Erythroblast (primary cell): ENCODE data around the gene ATP1A2.

Source experiments
- DNase-seq, 2 experiments: peaks; one replicate each; lab custom pipeline; 2025; lab: John Stamatoyannopoulos, UW
- GATA1 ChIP-seq: IDR thresholded peaks from 2 replicates; pipeline ENCODE4 v1.6.1; 2011; ENCODE audit warnings: low read depth, mild to moderate bottlenecking, control low read depth, low read length, moderate library complexity
- POLR2A ChIP-seq: IDR thresholded peaks from 2 replicates; pipeline ENCODE4 v1.6.1; 2011; ENCODE audit warnings: mild to moderate bottlenecking, low read length

Gene ATP1A2

DNA sequence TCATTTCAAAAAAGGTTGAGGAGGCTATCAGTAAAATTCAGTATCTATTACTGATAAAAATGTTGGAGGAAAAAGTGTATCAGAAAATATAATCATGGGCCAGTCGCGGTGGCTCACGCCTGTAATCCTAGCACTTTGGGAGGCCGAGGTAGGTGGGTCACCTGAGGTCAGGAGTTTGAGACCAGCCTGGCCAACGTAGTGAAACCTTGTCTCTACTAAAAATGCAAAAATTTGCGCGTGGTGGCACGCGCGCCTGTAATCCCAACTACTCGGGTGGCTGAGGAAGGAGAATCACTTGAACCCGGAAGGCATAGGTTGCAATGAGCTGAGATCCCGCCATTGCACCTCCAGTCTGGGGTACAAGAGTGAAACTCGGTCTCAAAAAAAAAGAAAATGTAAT lies 30.5 kb downstream of the ATP1A2 start:
- no peak for DNase-seq
- no peak for TF ChIP-seq POLR2A
- no peak for TF ChIP-seq GATA1

DNA sequence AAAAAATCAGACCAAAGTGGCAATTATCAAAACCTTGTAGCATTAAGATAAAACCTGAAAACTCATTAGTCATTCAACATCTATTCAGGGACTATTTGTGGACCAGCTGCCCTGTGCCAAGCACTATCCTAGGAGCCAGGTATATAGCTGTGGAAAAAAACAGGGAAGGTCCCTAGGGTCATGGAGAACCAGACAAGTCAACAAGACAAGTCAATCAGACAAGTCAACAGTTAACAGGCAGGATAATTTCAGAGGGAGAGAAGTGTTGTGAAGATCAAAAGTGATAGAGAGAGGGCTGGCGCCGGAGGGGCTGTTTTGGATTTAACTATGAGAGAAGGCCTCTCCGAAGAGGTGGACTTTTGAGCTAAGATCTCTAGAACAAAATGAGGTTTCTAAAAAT lies 32.6 kb downstream of the ATP1A2 start:
- DNase-seq = no peak
- TF ChIP-seq GATA1 (no peak), POLR2A (no peak)

DNA sequence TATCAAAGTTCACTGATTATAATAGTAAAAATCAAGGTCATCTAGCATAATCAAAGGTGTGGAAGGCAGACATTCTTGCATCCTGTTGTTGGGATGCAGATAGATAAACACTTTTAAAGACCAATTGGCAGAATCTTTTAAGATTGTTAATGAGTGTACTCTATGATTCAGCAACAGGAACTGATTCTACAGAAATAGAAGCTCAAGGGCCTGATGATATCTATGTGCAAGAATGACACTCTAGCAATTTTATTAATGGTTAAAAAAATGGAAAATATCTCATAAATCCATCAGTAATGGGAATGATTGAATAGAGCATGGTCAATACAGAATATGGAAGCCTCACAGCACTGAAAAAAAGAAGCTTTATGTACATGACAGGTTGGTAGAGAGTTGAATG lies 33.7 kb downstream of the ATP1A2 start:
- TF ChIP-seq GATA1 = no peak
- no peak for TF ChIP-seq POLR2A
- DNase-seq = no peak

DNA sequence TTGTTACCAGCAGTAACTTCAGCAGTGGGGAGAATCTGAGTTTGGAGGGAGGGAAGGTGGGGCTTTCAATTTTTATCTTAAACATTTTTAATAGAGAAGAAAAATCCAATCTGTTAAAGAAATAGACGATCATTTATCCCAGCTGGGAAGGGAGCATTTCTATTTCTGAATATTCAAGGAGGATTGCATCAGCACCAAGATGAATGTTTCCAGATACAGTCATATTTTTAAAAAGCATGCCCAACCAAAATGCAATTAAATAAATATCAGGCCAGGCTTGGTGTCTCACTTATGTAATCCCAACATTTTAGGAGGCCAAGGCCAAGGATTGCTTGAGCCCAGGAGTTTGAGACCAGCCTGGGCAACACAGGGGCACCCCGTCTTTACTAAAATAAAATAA lies 34.2 kb downstream of the ATP1A2 start:
- no peak for DNase-seq
- no peak for TF ChIP-seq GATA1
- TF ChIP-seq POLR2A = no peak

DNA sequence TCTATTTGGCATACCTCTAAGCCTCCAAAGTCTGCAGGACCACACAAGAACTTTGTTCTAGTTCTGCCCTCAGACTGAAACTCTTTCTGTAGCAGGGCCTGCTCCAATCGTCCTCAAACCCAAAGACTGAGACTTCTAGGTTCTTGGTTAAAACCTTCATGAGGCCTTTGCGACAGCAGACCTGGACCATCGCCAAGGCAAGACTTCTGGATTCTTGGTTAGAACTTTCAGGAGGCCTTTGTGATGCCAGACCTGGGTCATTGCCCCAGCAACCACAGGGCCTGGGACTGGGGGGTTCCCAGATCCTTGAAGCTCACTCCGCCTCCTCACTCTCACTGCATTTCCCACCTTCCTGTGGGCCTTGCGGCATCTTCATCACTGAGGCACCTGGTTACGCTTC lies 35.7 kb downstream of the ATP1A2 start, which contains the start of gene ATP1A4:
Gene ATP1A4 (plus strand): TSS at position 301 of the 400 bp plus-strand sequence. CDS start 438 bp downstream, outside the sequence.
- TF ChIP-seq GATA1 = no peak
- no peak for TF ChIP-seq POLR2A
- no peak for DNase-seq

DNA sequence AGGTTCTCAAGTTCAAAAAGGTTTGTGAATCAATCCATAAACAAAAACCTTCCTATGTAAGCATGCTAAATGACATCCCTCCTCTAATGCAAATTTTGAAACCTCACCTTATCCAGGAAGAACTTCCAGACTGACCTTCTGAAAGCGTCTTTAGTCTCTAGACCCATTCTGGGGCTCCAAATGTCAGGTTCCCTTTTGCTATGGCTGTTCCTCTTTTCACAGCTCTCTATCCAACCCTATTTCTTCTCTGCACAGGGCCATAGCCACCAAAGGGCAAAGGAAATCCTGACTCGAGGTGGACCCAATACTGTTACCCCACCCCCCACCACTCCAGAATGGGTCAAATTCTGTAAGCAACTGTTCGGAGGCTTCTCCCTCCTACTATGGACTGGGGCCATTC lies 39.2 kb downstream of the ATP1A2 start:
- TF ChIP-seq POLR2A (no peak), GATA1 (no peak)
- no peak for DNase-seq

DNA sequence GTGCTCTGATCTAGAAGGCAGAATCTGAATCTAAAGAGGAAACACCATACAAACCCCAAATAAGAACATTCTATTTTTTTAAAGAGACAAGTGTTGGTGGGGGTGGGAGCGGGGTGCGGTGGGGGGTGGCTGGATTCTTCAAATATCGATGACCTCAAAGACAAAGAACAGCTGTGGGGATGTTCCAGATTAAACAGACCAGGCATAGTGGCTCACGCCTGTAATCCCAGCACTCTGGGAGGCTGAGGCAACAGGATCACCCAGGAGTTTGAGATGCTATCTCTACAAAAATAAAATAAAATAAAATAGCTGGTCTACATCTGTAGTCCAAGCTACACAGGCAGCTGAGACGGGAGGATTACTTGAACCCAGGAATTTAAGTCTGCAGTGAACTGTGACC lies 40.8 kb downstream of the ATP1A2 start:
- no peak for DNase-seq

DNA sequence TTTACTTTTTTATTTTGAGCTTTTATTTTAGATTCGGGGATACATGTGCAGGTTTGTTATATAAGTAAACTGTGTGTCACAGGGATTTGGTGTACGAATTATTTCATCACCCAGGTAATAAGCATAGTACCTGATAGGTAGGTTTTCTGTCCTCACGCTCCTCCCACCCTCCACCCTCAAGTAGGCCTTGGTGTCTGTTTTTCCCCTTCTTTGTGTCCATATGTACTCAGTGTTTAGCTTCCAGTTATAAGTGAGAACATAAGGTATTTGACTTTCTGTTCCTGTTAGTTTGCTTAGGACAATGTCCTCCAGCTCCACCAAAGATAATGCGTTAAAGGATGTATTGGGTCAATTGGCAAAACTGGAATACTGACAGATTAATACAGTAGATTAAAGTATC lies 41.6 kb downstream of the ATP1A2 start:
- TF ChIP-seq GATA1 (no peak), POLR2A (no peak)
- no peak for DNase-seq

More for the DNA sequence above, 40.8 kb downstream of the ATP1A2 start:
- no peak for TF ChIP-seq GATA1
- no peak for TF ChIP-seq POLR2A

DNA sequence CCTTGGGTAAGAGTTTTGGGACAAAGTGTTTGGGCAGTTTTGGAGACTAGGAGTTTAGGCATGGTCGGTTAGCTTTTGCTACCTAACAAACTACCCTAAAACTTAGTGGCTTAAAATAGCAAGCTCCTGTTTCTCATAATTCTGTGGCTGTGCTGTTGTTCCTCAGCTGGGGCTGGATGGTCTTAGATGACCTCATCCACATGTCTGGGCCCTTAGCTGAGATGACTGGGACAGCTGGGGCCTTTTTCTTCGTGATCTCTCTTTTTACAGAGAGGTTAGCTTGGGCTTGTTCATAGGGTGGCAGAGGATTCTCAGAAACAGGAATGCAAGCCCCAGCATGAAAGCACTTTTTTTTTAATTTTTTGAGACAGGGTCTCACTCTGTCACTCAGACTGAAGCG lies 42.5 kb downstream of the ATP1A2 start:
- TF ChIP-seq POLR2A (no peak), GATA1 (no peak)
- DNase-seq = no peak

DNA sequence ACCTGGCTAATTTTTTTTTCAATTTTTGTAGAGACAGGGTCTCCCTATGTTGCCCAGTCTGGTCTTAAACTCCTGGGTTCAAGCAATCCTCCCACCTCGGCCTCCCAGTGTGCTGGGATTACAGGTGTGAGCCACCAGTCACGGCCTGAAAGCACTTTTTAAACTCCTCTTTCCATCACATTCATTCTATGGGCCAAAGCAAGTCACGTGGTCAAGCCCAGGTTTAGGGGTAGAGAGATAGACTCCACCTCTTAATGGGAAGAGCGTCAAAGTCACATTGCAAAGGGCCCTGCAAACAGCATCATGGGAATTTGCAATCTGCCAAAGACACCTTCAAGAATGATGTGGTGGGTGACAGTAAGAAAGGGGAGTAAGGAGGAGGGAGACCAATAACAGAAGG lies 43.0 kb downstream of the ATP1A2 start:
- no peak for DNase-seq
- TF ChIP-seq POLR2A (no peak), GATA1 (no peak)

DNA sequence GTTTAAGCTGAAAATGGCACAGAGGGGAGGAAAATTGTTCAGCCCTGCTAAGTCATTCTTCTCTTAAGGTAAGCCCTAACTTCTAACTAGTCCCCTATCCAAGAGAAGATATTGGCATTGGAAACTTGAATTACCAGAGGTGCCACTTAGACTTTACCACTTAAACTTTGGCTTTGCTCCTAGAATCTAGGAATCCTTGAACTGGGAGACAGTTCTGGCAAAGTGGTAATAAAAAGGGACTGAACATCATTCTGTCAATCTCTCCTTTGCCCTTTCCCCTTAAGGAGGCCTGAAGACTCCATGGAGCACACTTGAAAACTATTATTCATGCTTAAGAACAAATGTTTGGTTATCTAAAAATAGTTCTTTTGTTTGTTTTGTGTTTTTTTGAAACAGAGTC lies 44.3 kb downstream of the ATP1A2 start:
- DNase-seq = no peak

DNA sequence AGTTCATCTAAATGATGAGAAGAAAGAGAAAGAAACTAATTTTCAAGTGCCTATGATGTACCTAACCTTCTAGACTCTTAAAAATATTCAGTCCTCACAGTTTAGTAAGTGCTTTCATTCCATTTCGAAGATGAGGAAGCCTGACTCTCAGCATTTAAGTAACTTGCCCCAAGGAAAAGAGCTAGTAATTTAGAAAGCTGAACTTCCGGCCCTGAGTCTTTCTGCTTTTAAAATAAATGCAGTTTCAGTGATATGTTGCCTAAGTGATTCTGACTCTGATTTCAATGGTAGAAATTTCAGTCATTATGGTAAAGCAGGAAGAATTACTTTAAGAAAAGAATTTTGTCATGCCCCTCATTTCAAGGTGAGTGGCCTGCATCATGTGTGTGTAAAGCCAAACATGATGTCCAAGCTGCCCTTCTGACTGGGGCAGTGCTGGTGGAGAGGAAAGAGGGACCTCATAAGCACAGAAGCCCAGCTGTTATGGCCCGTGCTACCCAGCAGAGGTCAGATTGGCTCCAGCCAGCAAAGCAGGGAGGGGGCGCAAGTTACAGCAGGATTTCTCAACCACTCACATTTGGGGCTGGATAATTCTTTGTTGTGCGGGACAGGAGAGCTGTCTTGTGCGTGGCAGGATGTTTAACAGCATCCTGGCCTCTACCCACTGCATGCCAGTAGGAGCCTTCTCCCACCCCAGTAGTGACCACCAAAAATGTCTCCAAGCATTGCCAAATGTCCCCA lies 46.6 kb downstream of the ATP1A2 start:
- DNase-seq = peak; percentile 11 to 14
- TF ChIP-seq GATA1 (no peak), POLR2A (no peak)

More for the DNA sequence above, 44.3 kb downstream of the ATP1A2 start:
- TF ChIP-seq GATA1 (no peak), POLR2A (no peak)

DNA sequence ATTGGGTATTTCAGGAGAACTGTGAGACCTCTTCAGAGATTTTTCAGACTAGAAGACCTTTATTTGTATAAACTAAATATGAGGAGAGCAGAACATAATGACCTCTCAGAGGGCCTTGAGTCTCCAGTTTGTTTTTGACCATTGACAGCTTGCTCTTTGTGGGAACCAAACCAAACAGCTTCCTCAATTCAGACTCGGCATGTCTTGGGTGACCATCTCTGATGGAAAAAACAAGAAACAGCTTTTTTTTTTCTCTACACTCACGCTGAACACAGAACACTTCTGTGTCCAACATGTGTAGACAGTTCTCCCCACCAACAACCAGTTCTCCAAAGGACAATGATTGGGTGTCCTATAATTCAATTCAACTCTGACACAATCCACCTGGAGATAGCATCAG lies 47.4 kb downstream of the ATP1A2 start:
- no peak for TF ChIP-seq GATA1
- TF ChIP-seq POLR2A = no peak
- no peak for DNase-seq

DNA sequence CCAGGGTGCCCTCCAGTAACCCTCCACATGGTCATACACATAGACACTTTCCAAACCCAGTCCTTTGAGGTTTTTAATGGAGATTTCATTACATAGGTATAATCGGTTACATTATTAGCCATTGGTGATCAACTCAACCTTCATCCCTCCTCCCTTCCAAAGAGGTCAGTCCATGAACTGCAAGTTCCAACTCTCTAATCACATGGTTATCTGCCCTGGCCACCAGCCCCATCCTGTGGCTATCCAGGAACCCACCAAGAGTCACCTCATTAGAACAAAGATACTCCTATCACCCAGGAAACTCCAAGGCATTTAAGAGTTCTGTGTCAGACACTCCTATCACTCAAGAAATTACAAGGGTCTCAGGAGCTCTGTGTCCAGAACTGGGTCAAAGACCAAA lies 48.1 kb downstream of the ATP1A2 start:
- TF ChIP-seq POLR2A (no peak), GATA1 (no peak)

DNA sequence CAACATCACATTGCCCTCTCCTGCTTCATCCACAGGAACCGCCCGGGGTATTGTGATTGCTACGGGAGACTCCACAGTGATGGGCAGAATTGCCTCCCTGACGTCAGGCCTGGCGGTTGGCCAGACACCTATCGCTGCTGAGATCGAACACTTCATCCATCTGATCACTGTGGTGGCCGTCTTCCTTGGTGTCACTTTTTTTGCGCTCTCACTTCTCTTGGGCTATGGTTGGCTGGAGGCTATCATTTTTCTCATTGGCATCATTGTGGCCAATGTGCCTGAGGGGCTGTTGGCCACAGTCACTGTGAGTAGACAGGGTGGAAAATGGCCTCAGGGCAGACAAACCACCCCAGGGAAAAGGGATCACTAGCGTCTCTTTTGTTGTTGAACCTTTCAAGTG lies 48.6 kb downstream of the ATP1A2 start:
- no peak for DNase-seq
- no peak for TF ChIP-seq GATA1
- TF ChIP-seq POLR2A = no peak

More for the DNA sequence above, 48.1 kb downstream of the ATP1A2 start:
- DNase-seq = no peak
